PC-9 (cell line): Measurements from ENCODE around the gene GAD2.

Experiments used
- EZH2 ChIP-seq: fragments of 200-600 bp; sonication (generic); IDR thresholded peaks from 2 replicates; pipeline ENCODE4 v1.8.0; 2017; ENCODE audit warnings: antibody characterized with exemption, low read depth
- TF ChIP-seq, protein P1 (sequence below): fragments of 200-600 bp; sonication (generic); conservative IDR thresholded peaks from 2 replicates; pipeline ENCODE4 v1.6.1; 2017; ENCODE audit warnings: mixed run types, antibody characterized with exemption, mild to moderate bottlenecking, moderate library complexity

DNA sequence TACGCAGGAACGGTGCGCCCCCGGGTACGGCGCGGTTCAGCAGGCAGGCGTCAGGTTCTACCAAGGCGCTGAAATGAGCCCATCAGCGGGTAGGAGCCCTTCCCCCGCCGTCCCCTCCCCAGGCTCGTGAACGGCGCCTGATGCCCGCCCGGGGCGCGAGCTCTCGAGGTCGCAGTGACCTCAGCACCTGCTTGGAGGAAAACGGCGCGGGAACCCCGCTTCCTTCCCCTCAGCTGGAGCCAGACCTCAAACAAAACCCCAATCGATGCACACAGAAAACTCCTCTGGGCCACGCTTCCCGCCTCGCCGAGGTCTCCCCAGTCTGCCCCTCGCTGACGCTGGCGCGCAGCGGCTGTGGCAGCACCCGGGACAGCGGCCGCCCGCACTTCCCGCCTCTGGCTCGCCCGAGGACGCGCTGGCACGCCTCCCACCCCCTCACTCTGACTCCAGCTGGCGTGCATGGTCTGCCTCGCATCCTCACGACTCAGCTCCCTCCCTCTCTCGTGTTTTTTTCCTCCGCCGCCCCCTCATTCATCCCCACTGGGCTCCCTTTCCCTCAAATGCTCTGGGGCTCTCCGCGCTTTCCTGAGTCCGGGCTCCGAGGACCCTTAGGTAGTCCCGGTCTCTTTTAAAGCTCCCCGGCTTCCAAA, 514 bp upstream of the GAD2 start:
- TF ChIP-seq, protein P1, sequence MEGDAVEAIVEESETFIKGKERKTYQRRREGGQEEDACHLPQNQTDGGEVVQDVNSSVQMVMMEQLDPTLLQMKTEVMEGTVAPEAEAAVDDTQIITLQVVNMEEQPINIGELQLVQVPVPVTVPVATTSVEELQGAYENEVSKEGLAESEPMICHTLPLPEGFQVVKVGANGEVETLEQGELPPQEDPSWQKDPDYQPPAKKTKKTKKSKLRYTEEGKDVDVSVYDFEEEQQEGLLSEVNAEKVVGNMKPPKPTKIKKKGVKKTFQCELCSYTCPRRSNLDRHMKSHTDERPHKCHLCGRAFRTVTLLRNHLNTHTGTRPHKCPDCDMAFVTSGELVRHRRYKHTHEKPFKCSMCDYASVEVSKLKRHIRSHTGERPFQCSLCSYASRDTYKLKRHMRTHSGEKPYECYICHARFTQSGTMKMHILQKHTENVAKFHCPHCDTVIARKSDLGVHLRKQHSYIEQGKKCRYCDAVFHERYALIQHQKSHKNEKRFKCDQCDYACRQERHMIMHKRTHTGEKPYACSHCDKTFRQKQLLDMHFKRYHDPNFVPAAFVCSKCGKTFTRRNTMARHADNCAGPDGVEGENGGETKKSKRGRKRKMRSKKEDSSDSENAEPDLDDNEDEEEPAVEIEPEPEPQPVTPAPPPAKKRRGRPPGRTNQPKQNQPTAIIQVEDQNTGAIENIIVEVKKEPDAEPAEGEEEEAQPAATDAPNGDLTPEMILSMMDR: no peak
- no peak for TF ChIP-seq EZH2
